HUES64 (cell line): ENCODE results near the gene KCNK10.

Source experiments
- H3K27ac ChIP-seq: 2 replicates; pipeline ENCODE4 v1.7.0; 2013; ENCODE audit warnings: low read depth, low read length, inconsistent platforms
- H3K27me3 ChIP-seq: 2 replicates; pipeline ENCODE4 v1.6.1; 2013; ENCODE audit warnings: mild to moderate bottlenecking, low read length; ENCODE audit not compliant: insufficient read depth
- H3K36me3 ChIP-seq: 2 replicates; pipeline ENCODE4 v1.6.1; 2013; ENCODE audit warnings: mild to moderate bottlenecking, low read length; ENCODE audit not compliant: insufficient read depth
- H3K4me1 ChIP-seq: 2 replicates; pipeline ENCODE4 v1.6.1; 2013; ENCODE audit warnings: mild to moderate bottlenecking, low read length, moderate library complexity; ENCODE audit not compliant: insufficient read depth
- H3K4me3 ChIP-seq: 2 replicates; pipeline ENCODE4 v1.5.1; 2013; ENCODE audit warnings: mild to moderate bottlenecking, low read length, moderate library complexity
- H3K9ac ChIP-seq: 2 replicates; pipeline ENCODE4 v1.6.1; 2013; ENCODE audit warnings: mild to moderate bottlenecking, low read depth, low read length
- H3K9me3 ChIP-seq: 2 replicates; pipeline ENCODE4 v1.6.1; 2013; ENCODE audit warnings: low read depth, low read length; ENCODE audit not compliant: insufficient read depth
- WGBS: fragments of 150-250, 120-280 bp; methylation state at CpG from one replicate; pipeline ENCODE4 v1.1.7; 2013; ENCODE audit warnings: missing lambda C conversion rate; 5-methylcytosine and 5-hydroxymethylcytosine counted together

KCNK10 gene

GRCh38 chr14:88318406-88318805 lies 4.7 kb downstream of the KCNK10 start:
- H3K27me3 ChIP-seq: peaks cover 51% of the 10 kb centered on the region
- H3K4me3 ChIP-seq: no peak overlapping the region
- peaks cover 5% of the 10 kb centered on the region; the same call in 1 of the 2 replicates for H3K9me3 ChIP-seq
- 89% methylated on average over 4 of the region's 4 CpGs for WGBS
- peaks cover 5% of the 10 kb centered on the region; the same call in 1 of the 2 replicates for H3K4me1 ChIP-seq
- H3K36me3 ChIP-seq: no peaks in the 10 kb centered on the region
- H3K9ac ChIP-seq: no peak overlapping the region
- no peak overlapping the region for H3K27ac ChIP-seq

GRCh38 chr14:88316521-88316920 lies 6.5 kb downstream of the KCNK10 start:
- peaks cover 32% of the 10 kb centered on the region for H3K27me3 ChIP-seq
- H3K4me3 ChIP-seq: no peak overlapping the region
- no peaks in the 10 kb centered on the region for H3K4me1 ChIP-seq
- peaks cover 5% of the 10 kb centered on the region; the same call in 1 of the 2 replicates for H3K9me3 ChIP-seq
- no peak overlapping the region for H3K9ac ChIP-seq
- H3K27ac ChIP-seq: no peak overlapping the region
- H3K36me3 ChIP-seq: no peaks in the 10 kb centered on the region

GRCh38 chr14:88312257-88312656 lies 10.8 kb downstream of the KCNK10 start:
- H3K27me3 ChIP-seq: no peaks in the 10 kb centered on the region
- 94% methylated on average over 6 of the region's 6 CpGs for WGBS
- H3K4me3 ChIP-seq: no peak overlapping the region
- H3K36me3 ChIP-seq: no peaks in the 10 kb centered on the region
- H3K27ac ChIP-seq: no peak overlapping the region; the same call in 1 of the 2 replicates
- no peak overlapping the region for H3K9ac ChIP-seq
- H3K4me1 ChIP-seq: peaks cover 2% of the 10 kb centered on the region; the same call in 1 of the 2 replicates
- H3K9me3 ChIP-seq: peaks cover 5% of the 10 kb centered on the region; the same call in 1 of the 2 replicates

GRCh38 chr14:88311780-88312179 lies 11.3 kb downstream of the KCNK10 start:
- Histone ChIP-seq H3K27me3 (no peaks in the 10 kb centered on the region), H3K4me3 (no peak overlapping the region), H3K9me3 (peaks cover 5% of the 10 kb centered on the region; the same call in 1 of the 2 replicates), H3K36me3 (no peaks in the 10 kb centered on the region), H3K27ac (no peak overlapping the region), H3K9ac (no peak overlapping the region), H3K4me1 (peaks cover 2% of the 10 kb centered on the region; the same call in 1 of the 2 replicates)
- 84% methylated on average over 3 of the region's 3 CpGs for WGBS

GRCh38 chr14:88310449-88310848 lies 12.6 kb downstream of the KCNK10 start:
- Histone ChIP-seq H3K27me3 (no peaks in the 10 kb centered on the region), H3K9me3 (peaks cover 5% of the 10 kb centered on the region; the same call in 1 of the 2 replicates), H3K9ac (no peak overlapping the region), H3K27ac (no peak overlapping the region), H3K4me3 (no peak overlapping the region), H3K36me3 (no peaks in the 10 kb centered on the region), H3K4me1 (peaks cover 2% of the 10 kb centered on the region; the same call in 1 of the 2 replicates)
- WGBS: 58% methylated on average over 4 of the region's 4 CpGs

- Histone ChIP-seq H3K4me3 (no peak overlapping the region), H3K9me3 (peaks cover 5% of the 10 kb centered on the region; the same call in 1 of the 2 replicates), H3K27me3 (no peaks in the 10 kb centered on the region; the same call in 1 of the 2 replicates), H3K36me3 (no peaks in the 10 kb centered on the region), H3K27ac (no peak overlapping the region), H3K4me1 (peaks cover 2% of the 10 kb centered on the region; the same call in 1 of the 2 replicates), H3K9ac (no peak overlapping the region)
- 96% methylated on average over 3 of the region's 4 CpGs for WGBS
These were observed 13.0 kb downstream of the KCNK10 start for GRCh38 chr14:88310021-88310420.

- H3K9ac ChIP-seq: no peak overlapping the region
- no peak overlapping the region for H3K4me3 ChIP-seq
- H3K27me3 ChIP-seq: no peaks in the 10 kb centered on the region; the same call in 1 of the 2 replicates
- H3K27ac ChIP-seq: no peak overlapping the region
- no peaks in the 10 kb centered on the region for H3K36me3 ChIP-seq
- no peaks in the 10 kb centered on the region for H3K9me3 ChIP-seq
- 92% methylated on average over 6 of the region's 6 CpGs for WGBS
- H3K4me1 ChIP-seq: no peaks in the 10 kb centered on the region; the same call in 1 of the 2 replicates
These were observed 17.3 kb downstream of the KCNK10 start for GRCh38 chr14:88305528-88306322.

GRCh38 chr14:88303041-88303440 lies 20.0 kb downstream of the KCNK10 start:
- Histone ChIP-seq H3K4me3 (no peak overlapping the region), H3K27ac (no peak overlapping the region), H3K9ac (no peak overlapping the region), H3K9me3 (no peaks in the 10 kb centered on the region), H3K27me3 (no peaks in the 10 kb centered on the region; the same call in 1 of the 2 replicates), H3K36me3 (no peaks in the 10 kb centered on the region), H3K4me1 (no peaks in the 10 kb centered on the region)
- 96% methylated on average over 3 of the region's 3 CpGs for WGBS

- Histone ChIP-seq H3K4me3 (no peak overlapping the region), H3K27me3 (no peaks in the 10 kb centered on the region; the same call in 1 of the 2 replicates), H3K27ac (no peak overlapping the region), H3K36me3 (no peaks in the 10 kb centered on the region), H3K9ac (no peak overlapping the region), H3K4me1 (no peaks in the 10 kb centered on the region), H3K9me3 (no peaks in the 10 kb centered on the region)
- WGBS: 93% methylated on average over 4 of the region's 4 CpGs
These were observed 21.7 kb downstream of the KCNK10 start for GRCh38 chr14:88301381-88301780.

GRCh38 chr14:88300817-88301216 lies 22.3 kb downstream of the KCNK10 start:
- no peaks in the 10 kb centered on the region for H3K36me3 ChIP-seq
- H3K9me3 ChIP-seq: no peaks in the 10 kb centered on the region
- no peaks in the 10 kb centered on the region for H3K4me1 ChIP-seq
- no peaks in the 10 kb centered on the region; the same call in 1 of the 2 replicates for H3K27me3 ChIP-seq
- no peak overlapping the region for H3K27ac ChIP-seq
- no peak overlapping the region for H3K9ac ChIP-seq
- WGBS: 98% methylated on average over 3 of the region's 3 CpGs
- no peak overlapping the region for H3K4me3 ChIP-seq

- no peak overlapping the region for H3K4me3 ChIP-seq
- no peak overlapping the region for H3K27ac ChIP-seq
- no peak overlapping the region for H3K9ac ChIP-seq
- no peaks in the 10 kb centered on the region for H3K9me3 ChIP-seq
- H3K27me3 ChIP-seq: no peaks in the 10 kb centered on the region
- no peaks in the 10 kb centered on the region for H3K4me1 ChIP-seq
- 89% methylated on average over 6 of the region's 6 CpGs for WGBS
- H3K36me3 ChIP-seq: no peaks in the 10 kb centered on the region
These were observed 23.1 kb downstream of the KCNK10 start for GRCh38 chr14:88299865-88300530.
